CD4-positive, alpha-beta T cell treated with Interleukin-4 for 4 hours (primary cell): ENCODE measurements around the gene MRGPRE.
"Not testable (repeated sequence)": the region's sequence is repeated elsewhere in the genome, so short reads cannot be mapped to it uniquely, and the experiment has no call there.

Experiments used
- DNase-seq: peaks from one replicate; pipeline ENCODE4 v3.0.0-alpha.2; 2020

Gene MRGPRE

GRCh38 chr11:3231851-3232744, at the start of gene MRGPRE:
Gene MRGPRE, minus strand, starts transcription at chr11:3232417. Its CDS starts 3,618 bp downstream, at chr11:3228799.
- no peak for DNase-seq

- DNase-seq = not testable (repeated sequence)
These were observed 48.9 kb upstream of the MRGPRE start for GRCh38 chr11:3281146-3281545.

DNA sequence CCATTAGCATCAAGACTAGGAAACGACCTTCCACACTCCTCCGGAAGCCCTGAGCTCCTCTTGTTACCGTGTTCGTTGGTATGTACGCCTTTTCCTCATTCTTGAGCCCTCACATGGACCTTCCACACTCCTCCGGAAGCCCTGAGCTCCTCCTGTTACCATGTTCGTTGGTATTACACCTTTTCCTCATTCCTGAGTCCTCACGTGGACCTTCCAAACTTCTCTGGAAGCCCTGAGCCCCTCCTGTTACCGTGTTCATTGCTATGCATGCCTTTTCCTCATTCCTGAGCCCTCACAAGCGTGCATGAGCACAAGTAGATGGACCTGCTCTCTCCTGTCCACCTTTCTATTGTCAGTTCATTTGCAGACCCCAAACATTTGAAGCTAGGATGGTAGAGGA, 48.4 kb upstream of the MRGPRE start:
- not testable (repeated sequence) for DNase-seq

DNA sequence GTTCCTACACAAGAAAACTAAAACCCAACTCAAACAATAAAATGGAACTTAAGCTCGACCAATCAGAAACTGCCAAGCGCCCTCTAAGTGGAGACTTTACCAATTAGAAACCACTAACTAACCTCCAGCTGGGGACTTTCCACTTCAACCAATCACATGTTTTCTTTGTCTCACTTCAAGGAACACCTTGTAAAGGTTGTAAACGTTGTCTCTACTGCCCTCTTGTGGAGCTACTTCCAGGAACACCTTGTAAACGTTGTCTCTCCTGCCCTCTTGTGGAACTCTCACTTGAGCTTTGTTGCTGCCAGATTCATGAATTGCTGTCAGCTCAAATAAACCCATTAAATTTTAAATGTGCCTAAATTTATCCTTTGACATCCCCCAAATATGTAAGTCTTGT, 46.7 kb upstream of the MRGPRE start:
- not testable (repeated sequence) for DNase-seq

- DNase-seq = not testable (repeated sequence)
These were observed 41.4 kb upstream of the MRGPRE start for GRCh38 chr11:3273629-3274028.

DNA sequence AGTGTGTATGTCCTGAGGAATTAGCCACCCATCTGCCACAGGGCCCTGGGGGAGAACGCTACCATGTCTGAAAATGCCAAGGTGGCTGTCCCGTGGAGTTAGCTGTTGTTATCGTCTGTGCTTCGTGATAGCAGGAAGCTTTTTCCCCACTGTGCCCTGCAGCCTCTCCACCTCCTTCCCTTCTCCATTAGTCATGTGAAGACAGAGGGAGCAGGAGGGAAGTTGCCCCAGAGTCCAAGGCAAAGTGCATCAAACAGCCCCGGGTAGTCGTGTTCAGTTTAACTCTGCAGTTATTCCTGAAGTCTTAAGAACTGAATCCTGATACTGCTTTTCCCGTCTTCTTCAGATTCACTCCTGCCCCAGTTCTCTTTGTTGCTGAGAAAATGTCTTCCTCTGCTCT, 30.3 kb upstream of the MRGPRE start:
- DNase-seq = not testable (repeated sequence)

DNA sequence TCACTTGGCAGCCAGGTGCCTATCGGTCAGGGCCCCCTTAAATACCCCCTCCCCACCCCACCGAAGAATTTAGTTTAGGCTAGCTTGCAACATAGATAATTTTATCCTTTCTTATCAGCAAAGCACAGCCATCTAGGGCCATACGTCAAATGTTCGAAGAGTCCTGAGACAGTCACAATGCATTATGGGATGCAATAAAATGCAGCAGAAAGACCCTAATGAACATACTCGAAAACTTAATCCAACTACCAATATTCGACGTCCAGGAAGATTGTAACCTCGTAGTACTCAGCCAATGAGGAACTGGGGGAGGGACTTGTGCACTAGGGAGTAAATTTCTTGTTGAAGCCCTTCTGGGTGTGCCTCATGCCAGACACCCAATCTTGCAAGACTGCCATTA, 29.6 kb upstream of the MRGPRE start:
- DNase-seq = not testable (repeated sequence)

DNA sequence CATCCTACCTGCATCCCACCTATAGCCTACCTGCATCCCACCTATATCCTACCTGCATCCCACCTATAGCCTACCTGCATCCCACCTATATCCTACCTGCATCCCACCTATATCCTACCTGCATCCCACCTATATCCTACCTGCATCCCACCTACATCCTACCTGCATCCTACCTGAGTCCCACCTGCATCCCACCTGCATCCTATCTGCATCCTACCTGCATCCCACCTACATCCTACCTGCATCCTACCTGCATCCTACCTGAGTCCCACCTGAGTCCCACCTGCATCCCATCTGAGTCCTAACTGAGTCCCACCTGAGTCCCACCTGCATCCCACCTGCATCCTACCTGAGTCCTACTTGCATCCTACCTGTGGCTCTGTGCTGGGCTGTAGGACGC, 25.3 kb upstream of the MRGPRE start:
- not testable (repeated sequence) for DNase-seq

DNA sequence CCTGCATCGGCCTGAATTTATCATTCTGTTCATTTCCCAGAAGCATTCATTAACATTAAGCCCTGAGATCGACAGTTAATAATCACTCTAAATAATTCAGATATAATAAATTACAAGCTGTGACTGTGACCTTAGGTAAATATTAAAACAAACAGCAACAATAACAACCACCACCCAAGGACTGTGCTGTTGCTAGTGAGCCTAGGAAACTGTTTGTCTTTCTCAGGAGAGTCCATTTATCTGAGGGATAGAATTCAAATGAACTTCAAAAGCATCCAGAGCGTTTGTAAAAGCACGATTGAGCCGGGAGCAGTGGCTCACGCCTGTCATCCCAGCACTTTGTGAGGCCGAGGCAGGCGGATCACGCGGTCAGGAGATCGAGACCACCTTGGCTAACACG, 23.0 kb upstream of the MRGPRE start:
- not testable (repeated sequence) for DNase-seq

GRCh38 chr11:3254773-3255172, 22.6 kb upstream of the MRGPRE start:
- not testable (repeated sequence) for DNase-seq

- DNase-seq = no peak
These were observed 12.9 kb upstream of the MRGPRE start for GRCh38 chr11:3245071-3245470.

DNA sequence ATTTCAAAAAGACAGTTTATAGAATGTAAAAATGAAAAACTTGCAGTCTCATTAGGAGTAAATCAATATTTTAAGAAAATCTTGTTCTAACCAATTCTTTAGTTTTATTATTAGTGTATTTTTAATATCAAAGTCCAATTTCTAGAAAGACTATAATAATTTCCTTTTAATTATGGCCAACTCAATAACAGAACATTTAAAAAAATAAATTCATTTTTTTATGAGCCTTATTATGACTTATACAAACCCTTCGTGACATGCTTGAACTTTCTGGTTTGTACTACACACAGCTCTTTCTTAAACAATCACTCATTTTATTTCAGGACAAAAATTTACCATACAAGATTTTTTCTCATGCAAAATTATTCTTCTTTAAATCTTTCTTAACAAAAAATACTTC, 11.7 kb upstream of the MRGPRE start:
- no peak for DNase-seq

GRCh38 chr11:3237119-3237518, 4.9 kb upstream of the MRGPRE start:
- DNase-seq = no peak

GRCh38 chr11:3234846-3235245, 2.6 kb upstream of the MRGPRE start:
- DNase-seq = no peak

GRCh38 chr11:3232956-3233355, 739 bp upstream of the MRGPRE start:
- no peak for DNase-seq

- no peak for DNase-seq
These were observed 717 bp downstream of the MRGPRE start for GRCh38 chr11:3231550-3231850.

DNA sequence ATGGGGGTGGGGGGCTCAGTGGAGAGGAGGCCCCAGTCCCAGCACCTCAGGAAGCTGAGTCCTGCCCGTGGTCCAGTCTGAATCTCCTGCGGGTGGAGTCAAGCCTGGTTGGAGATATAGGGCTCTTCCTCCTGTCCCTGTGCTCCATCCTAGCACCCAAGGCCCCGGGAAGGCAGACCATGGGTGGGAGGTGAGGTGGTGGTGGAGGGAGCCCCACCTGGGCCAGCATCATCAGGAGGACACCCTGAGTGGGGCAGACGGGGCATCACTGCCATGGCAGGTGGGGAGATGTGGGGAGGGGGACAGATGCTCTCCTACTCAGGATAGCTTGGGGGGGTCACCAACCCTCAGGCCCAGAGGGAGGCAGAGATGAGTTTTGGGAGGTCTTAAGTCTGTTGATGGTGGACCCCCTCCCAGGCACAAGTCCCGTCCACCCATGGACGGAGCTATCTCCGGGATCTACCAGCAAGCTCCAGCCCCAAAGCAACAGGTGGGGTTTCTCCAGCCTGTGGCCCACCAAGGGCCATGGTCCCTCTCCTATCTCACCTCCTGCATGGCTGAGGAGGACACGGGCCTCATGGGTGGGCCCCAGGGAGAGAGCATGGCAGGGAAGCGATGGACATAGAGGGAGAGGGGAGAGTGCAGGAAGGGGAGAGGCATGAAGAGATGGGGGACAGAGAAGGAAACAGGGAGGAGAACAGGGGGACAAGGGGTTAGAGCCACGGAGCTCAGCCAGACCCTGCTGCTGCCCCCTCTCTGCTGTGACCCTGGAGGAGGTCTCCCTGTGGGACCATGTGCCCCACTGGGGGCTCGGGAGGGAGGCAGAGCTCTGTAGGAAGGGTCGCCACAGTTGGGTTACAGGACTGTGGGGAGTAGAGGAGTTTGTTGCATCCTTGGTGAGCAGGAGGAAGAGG, 1.3 kb downstream of the MRGPRE start:
- DNase-seq = no peak

DNA sequence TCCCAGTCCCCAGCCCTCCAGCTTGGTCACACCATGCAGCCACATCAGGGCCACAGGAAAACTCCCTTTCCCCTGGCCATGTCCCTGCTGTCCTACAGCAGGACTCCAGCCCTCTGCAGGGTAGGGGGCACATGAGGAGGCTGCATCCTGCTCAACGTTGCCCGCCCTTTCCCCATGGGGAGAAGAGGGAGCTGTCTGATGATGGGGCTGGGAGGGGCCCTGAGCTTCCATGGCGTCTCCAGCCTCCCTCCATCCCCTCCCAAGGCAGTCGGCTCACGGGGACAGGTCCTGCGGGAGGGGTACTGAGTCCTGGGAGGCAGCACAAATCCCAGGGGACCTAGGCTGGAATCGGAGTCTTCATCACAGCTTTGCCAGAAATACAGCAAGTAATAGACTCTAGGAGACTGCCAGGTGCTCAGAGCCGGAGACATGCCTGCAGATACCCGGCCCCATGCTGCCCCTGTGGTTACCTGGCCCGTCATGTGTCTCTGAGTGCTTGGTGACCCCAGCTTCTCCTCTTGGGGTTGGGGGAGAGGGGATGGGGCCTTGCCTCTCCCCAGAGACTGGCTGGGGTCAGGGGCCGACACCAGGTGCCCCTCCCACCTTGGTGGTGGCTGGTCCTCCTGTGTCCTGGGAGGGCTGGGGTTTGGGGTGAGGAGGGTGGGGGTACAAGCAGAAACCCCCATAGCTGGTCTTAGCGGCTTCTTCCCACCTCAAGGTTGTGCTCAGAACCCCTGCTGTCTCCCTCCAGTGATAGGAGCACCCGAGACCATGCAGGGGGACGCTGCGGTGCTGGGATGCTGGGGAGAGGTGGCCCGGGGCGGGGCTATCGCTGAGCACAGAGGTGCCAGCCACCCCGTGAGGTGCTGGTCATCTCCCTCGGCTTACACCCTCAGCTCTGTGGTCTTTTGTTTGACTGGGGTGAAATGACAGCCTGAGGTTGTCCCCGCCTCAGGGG, 2.3 kb downstream of the MRGPRE start:
- no peak for DNase-seq

- DNase-seq = no peak
These were observed 3.8 kb downstream of the MRGPRE start for GRCh38 chr11:3228445-3228829.

DNA sequence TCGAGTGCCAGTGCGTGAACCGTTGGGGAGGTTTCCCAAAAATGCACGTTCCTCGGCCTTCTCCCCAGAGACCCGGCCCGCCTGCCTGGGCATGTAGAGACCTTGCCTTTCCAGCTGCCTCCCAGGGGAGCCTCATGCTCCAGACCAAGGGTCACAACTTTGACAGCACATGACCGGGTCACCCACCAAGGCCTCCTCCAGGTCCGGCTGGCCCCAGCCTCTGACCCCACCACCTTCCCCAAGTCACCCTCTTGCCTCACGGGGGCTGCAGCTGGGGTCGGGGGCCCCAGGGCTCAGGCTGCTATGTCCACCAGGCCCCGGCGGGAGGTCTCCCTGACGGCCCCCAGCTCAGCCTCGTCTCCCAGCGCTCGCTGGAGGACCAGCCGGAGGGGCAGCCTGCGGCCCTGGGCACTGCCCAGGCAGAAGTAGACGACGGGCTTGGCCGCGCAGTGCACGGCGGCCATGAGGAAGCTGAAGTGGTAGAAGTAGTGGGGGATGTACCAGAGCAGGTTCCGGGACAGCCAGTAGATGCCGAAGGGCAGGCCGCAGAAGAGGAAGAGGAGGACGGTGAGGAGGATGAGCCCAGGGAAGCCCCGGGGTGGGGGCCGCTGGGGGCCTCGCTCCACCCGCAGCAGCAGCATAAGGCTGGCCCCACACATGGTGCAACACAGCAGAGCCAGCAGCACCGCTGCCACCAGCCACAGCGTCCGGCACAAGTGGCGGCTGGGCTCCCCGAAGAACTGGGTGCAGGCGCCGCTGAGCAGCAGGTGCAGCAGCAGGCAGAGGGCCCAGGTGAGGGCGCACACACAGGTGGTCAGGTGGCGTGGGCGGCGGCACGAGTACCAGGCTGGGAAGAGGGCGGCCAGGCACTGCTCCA, 4.4 kb downstream of the MRGPRE start:
- DNase-seq = no peak

DNA sequence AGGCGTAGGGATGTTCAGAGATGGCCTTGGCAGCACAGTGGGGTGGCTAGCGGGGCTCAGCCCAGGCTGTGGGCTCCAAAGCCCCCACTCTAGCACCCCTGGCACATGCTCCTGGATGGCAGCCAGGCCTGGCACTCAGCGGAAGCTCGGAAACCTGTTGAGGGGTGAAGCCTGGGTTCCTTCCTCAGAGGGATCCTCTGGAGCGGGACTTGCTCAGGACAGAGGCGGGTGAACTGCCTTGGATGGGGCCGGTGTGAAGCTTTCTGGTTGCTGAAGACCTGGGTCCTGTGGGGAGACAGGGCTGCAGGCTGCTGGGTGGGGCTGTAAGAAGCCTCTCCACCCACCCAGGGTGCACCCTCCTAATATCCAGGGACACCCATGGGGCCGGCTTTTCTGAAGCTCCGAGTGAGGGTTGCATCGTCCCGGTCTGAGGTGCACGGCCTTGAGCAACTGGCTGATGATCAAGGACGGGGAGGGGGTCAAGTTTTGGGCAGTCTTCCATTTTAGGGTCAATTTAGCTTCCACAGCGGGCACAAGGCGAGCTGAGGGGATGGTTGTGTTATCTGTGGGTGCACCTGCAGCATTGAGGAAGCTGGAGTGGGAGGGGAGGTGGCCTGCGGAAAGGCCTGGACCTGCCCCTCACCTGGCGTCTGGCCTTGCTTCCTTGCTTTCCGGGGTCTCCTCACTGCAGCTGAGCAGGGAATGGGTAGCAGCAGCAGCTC, 5.2 kb downstream of the MRGPRE start:
- no peak for DNase-seq
